ELF-1 (cell line): ENCODE measurements around the gene WHRN.

Source experiments
- DNase-seq: peaks from one replicate; pipeline ENCODE4 v3.0.0-alpha.2; 2016; ENCODE audit warnings: low read depth, low spot score

WHRN gene

DNA sequence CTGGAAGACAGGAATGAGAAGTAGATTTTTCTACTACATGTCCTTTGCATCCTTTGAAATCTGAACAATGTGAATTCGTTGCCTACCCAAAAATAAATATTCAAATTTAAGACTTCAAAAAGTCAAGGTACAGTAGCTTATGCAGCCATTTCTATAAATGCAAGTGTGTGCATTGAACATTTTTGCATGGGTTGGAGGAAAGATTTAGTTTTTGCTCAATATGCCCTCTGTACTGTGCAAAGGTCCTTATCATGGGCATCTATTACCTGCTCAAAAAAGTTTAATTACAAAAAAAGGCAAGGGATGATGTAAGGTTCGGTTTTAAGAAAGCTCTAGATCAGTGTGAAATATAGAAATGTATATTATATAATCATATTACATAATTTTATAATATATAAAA, 140.1 kb downstream of the WHRN start:
- no peak for DNase-seq

DNA sequence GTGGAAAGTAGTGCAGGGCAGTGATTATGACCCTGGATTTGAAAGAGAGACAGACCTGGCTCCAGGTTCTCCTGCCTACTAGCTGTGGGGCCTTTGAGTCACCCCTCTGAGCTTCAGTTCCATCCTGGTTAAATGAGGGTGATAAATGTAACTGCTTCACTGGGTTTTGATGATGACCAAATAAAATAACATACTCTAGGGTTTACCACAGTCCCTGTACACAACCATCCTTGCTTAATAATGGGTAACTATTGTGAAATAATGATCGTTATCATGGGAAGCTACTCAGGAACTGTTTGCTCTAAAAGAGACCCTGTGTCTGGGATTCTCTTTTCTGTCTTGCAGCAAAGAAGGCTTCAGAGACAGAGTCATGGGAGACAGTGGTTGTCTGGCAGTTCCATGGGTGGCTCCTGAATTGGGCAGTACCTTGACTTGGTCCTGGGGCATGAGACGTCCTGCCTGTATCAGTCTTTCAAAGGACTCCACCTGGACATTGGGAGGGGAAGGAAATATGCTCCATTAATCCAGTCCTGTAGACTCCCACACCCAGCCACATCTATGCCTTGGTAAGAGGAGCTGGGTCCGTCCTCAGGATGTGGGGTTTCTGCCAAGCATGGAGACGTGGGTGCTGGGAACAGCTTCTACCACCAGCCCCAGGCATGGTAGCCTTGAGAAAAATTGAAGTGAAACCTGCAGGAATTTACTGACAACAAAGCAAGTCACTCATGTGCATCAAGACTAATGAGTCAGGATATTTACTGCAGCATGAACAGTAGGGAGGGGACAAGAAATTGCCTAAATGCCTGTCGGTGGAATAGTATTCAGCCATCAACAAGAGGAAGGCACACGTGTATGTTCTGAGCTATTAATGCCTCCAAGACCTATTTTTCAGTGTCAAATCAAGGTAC, 140.9 kb downstream of the WHRN start:
- DNase-seq, result no peak

DNA sequence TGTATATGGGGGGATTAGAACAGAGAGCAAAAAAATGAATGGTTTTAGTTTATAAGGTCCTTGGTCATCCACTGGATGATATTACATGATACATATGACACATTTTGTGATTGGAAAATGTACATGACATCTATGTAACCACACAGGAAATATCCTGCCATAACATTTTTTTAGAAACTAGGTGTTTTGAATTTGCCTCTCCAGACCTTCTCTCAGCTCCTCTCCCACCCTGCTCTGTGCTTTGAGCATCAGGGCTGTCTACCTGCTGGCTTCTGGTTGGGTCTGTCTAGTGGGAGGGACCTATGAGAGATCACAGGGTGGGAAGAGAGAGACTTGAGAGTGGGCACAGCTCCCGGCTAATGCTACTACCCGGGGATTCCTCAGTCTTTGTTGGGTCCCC, 141.8 kb downstream of the WHRN start:
- no peak for DNase-seq

DNA sequence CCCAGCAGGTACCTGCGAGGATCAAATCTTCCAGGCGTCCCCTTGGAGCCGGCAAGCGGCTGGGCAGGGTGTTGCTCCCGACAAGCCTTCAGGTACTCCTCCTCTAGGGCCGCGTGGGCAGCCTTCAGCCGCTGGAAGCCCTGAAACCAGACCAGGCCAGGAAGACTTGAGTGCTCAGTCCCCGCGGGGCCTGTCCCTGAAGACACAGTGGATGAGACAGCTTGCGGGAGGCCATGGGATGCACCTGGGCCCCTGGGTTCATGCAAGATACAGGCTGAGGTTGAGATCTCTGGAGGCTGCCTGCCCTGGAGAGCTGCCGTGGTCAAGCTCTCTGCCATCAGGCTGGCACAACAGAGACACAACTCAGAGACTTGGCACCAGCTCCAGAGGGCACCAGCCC, 142.9 kb downstream of the WHRN start:
- DNase-seq, result no peak

DNA sequence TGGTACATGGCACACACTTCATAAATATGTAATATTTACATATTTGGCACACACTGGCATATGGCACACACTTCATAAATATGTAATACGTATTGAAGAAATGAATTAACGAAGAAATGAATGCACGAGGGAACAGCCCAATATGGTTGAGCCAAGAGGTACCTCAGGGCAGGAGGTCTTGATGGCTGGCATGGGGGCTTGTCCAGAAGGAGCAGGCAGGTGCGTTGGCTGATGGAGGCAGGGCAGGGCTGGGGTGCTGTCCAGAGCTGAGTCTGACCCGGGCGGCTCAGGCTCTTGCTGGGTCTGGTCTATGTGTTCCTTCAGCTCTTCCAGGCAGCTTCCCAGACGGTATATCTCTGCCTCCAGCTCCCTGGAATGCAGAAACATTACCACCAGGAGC, 143.7 kb downstream of the WHRN start:
- DNase-seq, result no peak

DNA sequence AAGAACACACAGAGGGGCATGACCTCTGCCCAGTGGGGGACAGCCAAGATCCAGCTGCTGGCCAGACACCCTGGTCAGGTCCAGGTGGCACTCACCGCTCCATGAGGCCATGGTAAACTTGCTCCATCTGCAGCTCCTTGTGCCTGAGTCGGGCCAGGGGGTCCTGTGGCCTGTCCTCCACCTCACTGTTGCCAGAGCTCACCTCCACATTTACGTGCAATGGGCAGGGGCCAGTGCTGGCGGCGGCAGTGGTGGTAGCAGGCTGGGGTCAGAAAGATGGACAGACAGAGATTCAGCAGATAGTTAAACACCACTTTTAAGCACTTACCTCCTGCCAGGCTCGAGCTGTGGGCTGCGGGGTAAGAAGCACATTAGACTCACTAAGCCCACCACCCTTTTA, 145.5 kb downstream of the WHRN start:
- DNase-seq, result no peak

DNA sequence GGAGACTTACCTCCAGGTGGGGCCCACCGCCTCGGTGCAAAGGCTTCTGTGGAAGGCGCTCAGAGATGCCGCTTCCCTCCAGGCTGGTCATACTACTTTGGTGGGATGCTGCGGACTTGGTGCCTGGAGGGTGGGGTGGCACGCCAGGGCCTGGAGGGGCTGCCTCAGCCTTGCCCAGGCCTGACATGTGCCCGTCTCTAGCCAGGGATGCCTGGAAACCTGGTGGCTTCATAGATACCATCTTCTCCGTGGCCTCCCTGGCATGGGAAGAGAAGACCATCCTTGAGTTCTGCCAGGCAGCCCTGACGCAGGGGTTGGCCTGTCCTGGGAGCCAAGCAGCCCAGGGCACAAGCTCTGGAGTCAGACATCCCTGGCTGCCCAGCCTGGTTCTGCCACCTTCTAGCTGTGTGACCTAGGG, 147.4 kb downstream of the WHRN start:
- no peak for DNase-seq

DNA sequence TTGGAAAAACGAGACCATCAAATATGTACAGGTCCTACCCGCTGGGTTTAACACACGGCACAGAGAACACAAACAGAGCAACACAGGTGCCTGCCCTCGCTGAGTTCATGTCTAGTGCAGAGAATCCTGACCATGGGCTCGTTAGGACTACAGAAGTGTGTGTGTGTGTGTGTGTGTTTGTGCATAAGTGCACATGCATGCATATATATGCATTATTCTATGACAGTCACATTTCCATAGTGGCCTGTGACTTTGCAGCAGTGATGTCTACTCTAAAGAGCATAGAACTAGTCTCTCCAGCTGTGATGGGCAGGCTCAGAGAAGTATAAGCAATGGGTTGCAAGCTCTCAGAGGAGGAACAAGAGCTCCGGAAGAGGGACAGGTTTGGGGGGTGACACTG, 147.9 kb downstream of the WHRN start:
- DNase-seq, result no peak

DNA sequence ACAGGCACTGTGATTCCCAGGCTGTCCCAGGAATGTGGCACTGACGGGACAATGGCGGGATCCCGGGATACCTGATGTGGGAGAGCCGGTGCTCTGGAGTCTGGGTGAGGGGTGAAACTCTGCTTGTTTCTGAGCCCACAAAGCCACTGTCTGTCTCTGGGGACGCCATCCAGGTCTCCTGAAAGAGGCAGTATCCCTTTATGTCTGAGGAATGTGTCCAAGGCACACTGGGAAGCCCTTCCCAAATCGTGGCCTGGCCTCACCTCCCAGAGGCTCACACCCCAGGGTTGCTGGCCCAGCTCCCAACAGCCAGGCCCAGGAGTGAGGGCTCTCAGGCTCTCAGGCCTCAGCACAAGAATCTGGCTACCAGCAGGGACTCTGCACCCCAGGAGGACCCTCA, 148.5 kb downstream of the WHRN start:
- no peak for DNase-seq

DNA sequence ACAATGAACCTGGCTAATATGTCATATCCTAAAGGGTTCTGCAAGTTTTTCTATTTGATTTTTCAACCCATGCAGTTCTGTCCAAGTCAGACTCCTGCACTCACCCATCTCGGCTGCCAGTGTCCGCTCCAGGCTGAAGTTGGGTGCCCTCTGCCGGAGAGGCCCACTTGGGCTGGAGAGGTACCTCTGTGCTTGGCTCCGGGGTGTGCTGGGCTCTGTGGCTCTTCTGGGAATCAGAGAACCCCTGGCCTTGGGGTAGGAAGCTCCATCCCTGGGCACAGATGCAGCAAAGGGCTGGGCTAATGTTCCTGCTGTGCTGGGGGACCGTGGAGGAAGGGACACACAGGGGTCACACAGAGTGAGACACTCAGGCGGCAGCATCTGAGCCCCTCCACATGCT, 149.5 kb downstream of the WHRN start:
- DNase-seq, result no peak
